GM21786 (cell line): Measurements from ENCODE around the gene SPTA1.

Source experiments
- ATAC-seq: cut with Tn5 transposase; IDR thresholded peaks from one replicate; pipeline ENCODE4 v1.9.1; 2021; ENCODE audit not compliant: unreplicated experiment

SPTA1 gene

GRCh38 chr1:158687037-158687436 lies 522 bp upstream of the SPTA1 start:
- ATAC-seq = no peak

- ATAC-seq = no peak
Measured at GRCh38 chr1:158685085-158685484, 1.4 kb downstream of the SPTA1 start.

- ATAC-seq = no peak
Measured at GRCh38 chr1:158681606-158682005, 4.9 kb downstream of the SPTA1 start.

- no peak for ATAC-seq
Measured at GRCh38 chr1:158679289-158679688, 7.2 kb downstream of the SPTA1 start.

- ATAC-seq = no peak
Measured at GRCh38 chr1:158675563-158676323, 10.8 kb downstream of the SPTA1 start.

- no peak for ATAC-seq
Measured at GRCh38 chr1:158674302-158674701, 12.2 kb downstream of the SPTA1 start.

GRCh38 chr1:158666037-158666436 lies 20.5 kb downstream of the SPTA1 start:
- ATAC-seq = no peak

- ATAC-seq = no peak
Measured at GRCh38 chr1:158654571-158654970, 31.9 kb downstream of the SPTA1 start.

GRCh38 chr1:158654086-158654485 lies 32.4 kb downstream of the SPTA1 start:
- ATAC-seq = no peak

GRCh38 chr1:158652721-158653334 lies 33.7 kb downstream of the SPTA1 start:
- no peak for ATAC-seq

GRCh38 chr1:158649052-158649451 lies 37.5 kb downstream of the SPTA1 start:
- no peak for ATAC-seq

GRCh38 chr1:158646465-158646864 lies 40.0 kb downstream of the SPTA1 start:
- ATAC-seq = no peak

- ATAC-seq = no peak
Measured at GRCh38 chr1:158644449-158644848, 42.1 kb downstream of the SPTA1 start.

GRCh38 chr1:158638904-158639303 lies 47.6 kb downstream of the SPTA1 start:
- no peak for ATAC-seq

- no peak for ATAC-seq
Measured at GRCh38 chr1:158638146-158638545, 48.4 kb downstream of the SPTA1 start.

- no peak for ATAC-seq
Measured at GRCh38 chr1:158613764-158614163, 72.8 kb downstream of the SPTA1 start.

- ATAC-seq = no peak
Measured at GRCh38 chr1:158611916-158612315, 74.6 kb downstream of the SPTA1 start.

GRCh38 chr1:158607296-158607695 lies 79.2 kb downstream of the SPTA1 start:
- no peak for ATAC-seq

GRCh38 chr1:158604968-158605367 lies 81.5 kb downstream of the SPTA1 start, which contains the start of gene OR10Z1:
OR10Z1 (plus strand) TSS chr1:158605268; CDS start chr1:158606439, 1,171 bp downstream.
- ATAC-seq = no peak

GRCh38 chr1:158600735-158601134 lies 85.8 kb downstream of the SPTA1 start:
- no peak for ATAC-seq

- no peak for ATAC-seq
Measured at GRCh38 chr1:158586942-158587341, 99.6 kb downstream of the SPTA1 start.

GRCh38 chr1:158583962-158584361 lies 102.6 kb downstream of the SPTA1 start:
- ATAC-seq = no peak

GRCh38 chr1:158579733-158580132 lies 106.8 kb downstream of the SPTA1 start, which contains the start of gene OR10X1:
OR10X1 (minus strand) TSS chr1:158579899; CDS start chr1:158579899, 0 bp downstream.
- no peak for ATAC-seq
